GM18520 (cell line): ENCODE measurements around the gene NDUFB6.
A peak's percentile ranks its signal among the peaks of the same experiment; 100 is the strongest.
"Not testable (repeated sequence)": the region's sequence is repeated elsewhere in the genome, so short reads cannot be mapped to it uniquely, and the experiment has no call there.

Source experiments
- ATAC-seq: cut with Tn5 transposase; IDR thresholded peaks from one replicate; pipeline ENCODE4 v1.9.1; 2021; ENCODE audit not compliant: unreplicated experiment

The NDUFB6 gene

GRCh38 chr9:32572900-32573523 is at the start of gene NDUFB6:
NDUFB6 (minus strand) TSS chr9:32573159; CDS start chr9:32573060, 99 bp downstream.
- ATAC-seq = peak; percentile 69

GRCh38 chr9:32618261-32618660 is 45.3 kb upstream of the NDUFB6 start:
- ATAC-seq = no peak

- no peak for ATAC-seq
Observed at GRCh38 chr9:32606811-32607210, 33.9 kb upstream of the NDUFB6 start.

- peak; percentile 52 for ATAC-seq
Observed at GRCh38 chr9:32603914-32604852, 31.2 kb upstream of the NDUFB6 start.

GRCh38 chr9:32599021-32599420 is 26.1 kb upstream of the NDUFB6 start:
- ATAC-seq = not testable (repeated sequence)

- no peak for ATAC-seq
Observed at GRCh38 chr9:32596936-32597335, 24.0 kb upstream of the NDUFB6 start.

- ATAC-seq = no peak
Observed at GRCh38 chr9:32596096-32596865, 23.3 kb upstream of the NDUFB6 start.

- ATAC-seq = no peak
Observed at GRCh38 chr9:32590898-32591297, 17.9 kb upstream of the NDUFB6 start.

- ATAC-seq = no peak
Observed at GRCh38 chr9:32590476-32590875, 17.5 kb upstream of the NDUFB6 start.

- ATAC-seq = no peak
Observed at GRCh38 chr9:32589083-32589723, 16.2 kb upstream of the NDUFB6 start.

- ATAC-seq = no peak
Observed at GRCh38 chr9:32587901-32588300, 14.9 kb upstream of the NDUFB6 start.

- ATAC-seq = no peak
Observed at GRCh38 chr9:32584784-32585183, 11.8 kb upstream of the NDUFB6 start.

- ATAC-seq = no peak
Observed at GRCh38 chr9:32581512-32582143, 8.7 kb upstream of the NDUFB6 start.

GRCh38 chr9:32580631-32581300 is 7.8 kb upstream of the NDUFB6 start:
- ATAC-seq = no peak

GRCh38 chr9:32579706-32580331 is 6.9 kb upstream of the NDUFB6 start:
- ATAC-seq = no peak

- no peak for ATAC-seq
Observed at GRCh38 chr9:32578976-32579375, 6.0 kb upstream of the NDUFB6 start.

GRCh38 chr9:32577316-32577715 is 4.4 kb upstream of the NDUFB6 start:
- no peak for ATAC-seq

GRCh38 chr9:32574858-32575257 is 1.9 kb upstream of the NDUFB6 start:
- no peak for ATAC-seq

GRCh38 chr9:32573821-32574220 is 862 bp upstream of the NDUFB6 start:
- no peak for ATAC-seq
